GM12878 (cell line): ENCODE measurements around the gene MAZ. TPM values are rescaled to one million over a fixed set of nuclear protein-coding genes. Genes with fewer than 3 reads are reported as not detected.

Experiments
- FOS ChIP-seq: IDR thresholded peaks from 3 replicates; pipeline ENCODE4 v1.6.1; 2011; ENCODE audit warnings: borderline replicate concordance; ENCODE audit not compliant: insufficient read length; ENCODE audit errors: extremely low read depth
- HCFC1 ChIP-seq: fragments of 150-350 bp; IDR thresholded peaks from 2 replicates; pipeline ENCODE4 v1.6.1; 2014; ENCODE audit warnings: low read length
- KLF5 ChIP-seq: fragments of 450-650 bp; IDR thresholded peaks from 2 replicates; pipeline ENCODE4 v1.6.1; 2014; ENCODE audit warnings: mild to moderate bottlenecking; ENCODE audit not compliant: partially characterized antibody
- MEF2B ChIP-seq: fragments of 450-650 bp; IDR thresholded peaks from 2 replicates; pipeline ENCODE4 v1.6.1; 2018; ENCODE audit warnings: mild to moderate bottlenecking, moderate library complexity; ENCODE audit not compliant: partially characterized antibody, poor library complexity, severe bottlenecking
- NFYB ChIP-seq: IDR thresholded peaks from 2 replicates; pipeline ENCODE4 v1.6.1; 2011; ENCODE audit warnings: low read depth, mild to moderate bottlenecking, low read length, improper control_type of control experiment, moderate library complexity; ENCODE audit not compliant: insufficient read depth
- NR2F1 ChIP-seq: fragments of 450-650 bp; conservative IDR thresholded peaks from 2 replicates; pipeline ENCODE4 v1.6.1; 2017; ENCODE audit warnings: mild to moderate bottlenecking
- POLR2A ChIP-seq: IDR thresholded peaks from 2 replicates; pipeline ENCODE4 v1.6.1; 2011; ENCODE audit warnings: low read depth, mild to moderate bottlenecking, low read length
- POLR2AphosphoS5 ChIP-seq: IDR thresholded peaks from 2 replicates; pipeline ENCODE4 v1.6.1; 2011; ENCODE audit warnings: mild to moderate bottlenecking, low read length, inconsistent platforms
- SIX5 ChIP-seq: IDR thresholded peaks from 2 replicates; pipeline ENCODE4 v1.6.1; 2011; ENCODE audit warnings: mild to moderate bottlenecking, low read depth, low read length, moderate library complexity; ENCODE audit not compliant: severe bottlenecking
- SMARCA5 ChIP-seq: fragments of 450-650 bp; IDR thresholded peaks from 2 replicates; pipeline ENCODE4 v1.6.1; 2017; ENCODE audit warnings: mild to moderate bottlenecking
- SREBF2 ChIP-seq: IDR thresholded peaks from 2 replicates; pipeline ENCODE4 v1.6.1; 2012; ENCODE audit warnings: mild to moderate bottlenecking, low read length
- SRF ChIP-seq, 2 experiments: IDR thresholded peaks; 2 replicates each; pipeline ENCODE4 v1.6.1; 2011; ENCODE audit warnings: low read depth in 2 of 2, low read length in 2 of 2, mild to moderate bottlenecking in 1 of 2, moderate library complexity in 1 of 2
- YBX1 ChIP-seq: fragments of 450-650 bp; IDR thresholded peaks from 2 replicates; pipeline ENCODE4 v1.6.1; 2016; ENCODE audit warnings: antibody characterized with exemption
- ZNF274 ChIP-seq: IDR thresholded peaks from one replicate; pipeline ENCODE4 v1.8.0; 2011; ENCODE audit not compliant: insufficient read length, insufficient read depth
- polyA plus RNA-seq, 11 experiments: library from polyadenylated mRNA; depleted of rRNA in 4 of 11; unstranded in 6 of 11; stranded (reverse) in 5 of 11; fragments of >200 nt; fragmentation: Nextera tagmentation in 4 of 11; fragmentation: Illumina TruSeq in 1 of 11; extraction: Ambion mirVana in 4 of 11; extraction: Trizol in 1 of 11; gene quantifications; 1 replicate in 1 of 11; 2 replicates in 10 of 11; pipeline versions ENCODE4 v1.2.1 to v1.2.3, GENCODE V29; 2011 to 2016; ENCODE audit warnings: inconsistent platforms in 2 of 11, missing spikeins in 2 of 11, low read depth in 1 of 11
- total RNA-seq, 4 experiments: library from RNA; depleted of rRNA in 3 of 4; stranded (reverse); fragments of >200 nt in 3 of 4; fragmentation: Illumina TruSeq in 1 of 4; extraction: Trizol in 1 of 4; gene quantifications; 2 replicates each; pipeline versions ENCODE4 v1.2.1 to v1.2.3, GENCODE V29; 2013 to 2021
- TF ChIP-seq, protein P1 (sequence below): IDR thresholded peaks from 2 replicates; pipeline ENCODE4 v1.6.1; 2012; ENCODE audit warnings: mild to moderate bottlenecking, low read depth, low read length
- TF ChIP-seq, protein P2 (sequence below): fragments of 450-650 bp; IDR thresholded peaks from 2 replicates; pipeline ENCODE4 v1.6.1; 2016; ENCODE audit warnings: mild to moderate bottlenecking, moderate library complexity, borderline replicate concordance
- TF ChIP-seq, protein P3 (sequence below): IDR thresholded peaks from 2 replicates; pipeline ENCODE4 v1.6.1; 2011; ENCODE audit warnings: low read depth, mild to moderate bottlenecking, low read length, moderate library complexity, borderline replicate concordance; ENCODE audit errors: extremely low read depth
- TF ChIP-seq, protein P4 (sequence below): fragments of 450-650 bp; IDR thresholded peaks from 2 replicates; pipeline ENCODE4 v1.6.1; 2017; ENCODE audit warnings: mild to moderate bottlenecking

MAZ gene
- total and polyA plus RNA-seq, 10 of the 15 experiments (the other 5 are each of a cell fraction or from before 2014, with no cell fraction given) = 23.9 to 309 (median 116) TPM

DNA sequence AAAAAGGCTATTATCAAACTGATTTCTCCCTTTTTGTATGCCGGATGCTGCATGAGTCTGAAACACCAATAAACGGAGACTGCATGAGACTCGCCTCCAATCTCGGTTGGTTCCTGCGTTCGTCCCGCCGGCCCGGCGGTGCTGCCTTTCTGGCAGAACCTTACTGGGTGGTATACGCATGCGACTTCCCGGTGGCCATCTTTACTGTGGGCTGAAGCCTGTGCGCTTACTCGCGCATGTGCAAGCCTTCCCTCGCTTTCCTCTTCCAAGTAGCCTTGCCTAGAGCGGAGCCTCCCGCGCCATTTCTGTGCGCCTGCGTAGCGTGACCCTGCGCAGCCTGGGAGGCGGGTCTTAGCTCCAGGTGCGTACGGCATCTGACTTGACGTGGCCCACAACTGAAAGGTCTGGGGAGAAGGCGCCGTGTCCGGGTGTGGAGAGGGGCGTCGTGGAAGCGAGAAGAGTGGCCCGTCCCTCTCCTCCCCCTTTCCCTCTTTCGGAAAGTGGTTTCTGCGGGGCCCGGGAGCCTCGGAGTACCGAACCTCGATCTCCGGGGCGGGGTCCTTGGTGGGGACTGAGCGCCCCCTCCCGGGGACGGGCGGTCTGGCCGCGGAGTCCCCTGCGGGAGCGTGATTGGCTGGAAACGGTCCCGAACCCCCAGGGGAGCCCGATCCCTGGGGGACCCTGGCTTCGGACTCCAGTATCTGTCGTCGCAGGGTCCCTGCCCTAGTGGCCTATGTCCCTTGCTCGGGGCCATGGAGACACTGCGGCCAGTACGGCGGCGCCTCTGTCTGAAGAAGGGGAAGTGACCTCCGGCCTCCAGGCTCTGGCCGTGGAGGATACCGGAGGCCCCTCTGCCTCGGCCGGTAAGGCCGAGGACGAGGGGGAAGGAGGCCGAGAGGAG lies 9.7 kb downstream of the MAZ start, which contains the start of gene PAGR1 (continued):
- TF ChIP-seq, protein P1, sequence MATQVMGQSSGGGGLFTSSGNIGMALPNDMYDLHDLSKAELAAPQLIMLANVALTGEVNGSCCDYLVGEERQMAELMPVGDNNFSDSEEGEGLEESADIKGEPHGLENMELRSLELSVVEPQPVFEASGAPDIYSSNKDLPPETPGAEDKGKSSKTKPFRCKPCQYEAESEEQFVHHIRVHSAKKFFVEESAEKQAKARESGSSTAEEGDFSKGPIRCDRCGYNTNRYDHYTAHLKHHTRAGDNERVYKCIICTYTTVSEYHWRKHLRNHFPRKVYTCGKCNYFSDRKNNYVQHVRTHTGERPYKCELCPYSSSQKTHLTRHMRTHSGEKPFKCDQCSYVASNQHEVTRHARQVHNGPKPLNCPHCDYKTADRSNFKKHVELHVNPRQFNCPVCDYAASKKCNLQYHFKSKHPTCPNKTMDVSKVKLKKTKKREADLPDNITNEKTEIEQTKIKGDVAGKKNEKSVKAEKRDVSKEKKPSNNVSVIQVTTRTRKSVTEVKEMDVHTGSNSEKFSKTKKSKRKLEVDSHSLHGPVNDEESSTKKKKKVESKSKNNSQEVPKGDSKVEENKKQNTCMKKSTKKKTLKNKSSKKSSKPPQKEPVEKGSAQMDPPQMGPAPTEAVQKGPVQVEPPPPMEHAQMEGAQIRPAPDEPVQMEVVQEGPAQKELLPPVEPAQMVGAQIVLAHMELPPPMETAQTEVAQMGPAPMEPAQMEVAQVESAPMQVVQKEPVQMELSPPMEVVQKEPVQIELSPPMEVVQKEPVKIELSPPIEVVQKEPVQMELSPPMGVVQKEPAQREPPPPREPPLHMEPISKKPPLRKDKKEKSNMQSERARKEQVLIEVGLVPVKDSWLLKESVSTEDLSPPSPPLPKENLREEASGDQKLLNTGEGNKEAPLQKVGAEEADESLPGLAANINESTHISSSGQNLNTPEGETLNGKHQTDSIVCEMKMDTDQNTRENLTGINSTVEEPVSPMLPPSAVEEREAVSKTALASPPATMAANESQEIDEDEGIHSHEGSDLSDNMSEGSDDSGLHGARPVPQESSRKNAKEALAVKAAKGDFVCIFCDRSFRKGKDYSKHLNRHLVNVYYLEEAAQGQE = no peak
- no peak for TF ChIP-seq SREBF2
- TF ChIP-seq, protein P2, sequence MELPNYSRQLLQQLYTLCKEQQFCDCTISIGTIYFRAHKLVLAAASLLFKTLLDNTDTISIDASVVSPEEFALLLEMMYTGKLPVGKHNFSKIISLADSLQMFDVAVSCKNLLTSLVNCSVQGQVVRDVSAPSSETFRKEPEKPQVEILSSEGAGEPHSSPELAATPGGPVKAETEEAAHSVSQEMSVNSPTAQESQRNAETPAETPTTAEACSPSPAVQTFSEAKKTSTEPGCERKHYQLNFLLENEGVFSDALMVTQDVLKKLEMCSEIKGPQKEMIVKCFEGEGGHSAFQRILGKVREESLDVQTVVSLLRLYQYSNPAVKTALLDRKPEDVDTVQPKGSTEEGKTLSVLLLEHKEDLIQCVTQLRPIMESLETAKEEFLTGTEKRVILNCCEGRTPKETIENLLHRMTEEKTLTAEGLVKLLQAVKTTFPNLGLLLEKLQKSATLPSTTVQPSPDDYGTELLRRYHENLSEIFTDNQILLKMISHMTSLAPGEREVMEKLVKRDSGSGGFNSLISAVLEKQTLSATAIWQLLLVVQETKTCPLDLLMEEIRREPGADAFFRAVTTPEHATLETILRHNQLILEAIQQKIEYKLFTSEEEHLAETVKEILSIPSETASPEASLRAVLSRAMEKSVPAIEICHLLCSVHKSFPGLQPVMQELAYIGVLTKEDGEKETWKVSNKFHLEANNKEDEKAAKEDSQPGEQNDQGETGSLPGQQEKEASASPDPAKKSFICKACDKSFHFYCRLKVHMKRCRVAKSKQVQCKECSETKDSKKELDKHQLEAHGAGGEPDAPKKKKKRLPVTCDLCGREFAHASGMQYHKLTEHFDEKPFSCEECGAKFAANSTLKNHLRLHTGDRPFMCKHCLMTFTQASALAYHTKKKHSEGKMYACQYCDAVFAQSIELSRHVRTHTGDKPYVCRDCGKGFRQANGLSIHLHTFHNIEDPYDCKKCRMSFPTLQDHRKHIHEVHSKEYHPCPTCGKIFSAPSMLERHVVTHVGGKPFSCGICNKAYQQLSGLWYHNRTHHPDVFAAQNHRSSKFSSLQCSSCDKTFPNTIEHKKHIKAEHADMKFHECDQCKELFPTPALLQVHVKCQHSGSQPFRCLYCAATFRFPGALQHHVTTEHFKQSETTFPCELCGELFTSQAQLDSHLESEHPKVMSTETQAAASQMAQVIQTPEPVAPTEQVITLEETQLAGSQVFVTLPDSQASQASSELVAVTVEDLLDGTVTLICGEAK = peak; percentile 53; the same call in 1 of the 2 replicates
- TF ChIP-seq KLF5 = peak; percentile 39
- TF ChIP-seq, protein P3, sequence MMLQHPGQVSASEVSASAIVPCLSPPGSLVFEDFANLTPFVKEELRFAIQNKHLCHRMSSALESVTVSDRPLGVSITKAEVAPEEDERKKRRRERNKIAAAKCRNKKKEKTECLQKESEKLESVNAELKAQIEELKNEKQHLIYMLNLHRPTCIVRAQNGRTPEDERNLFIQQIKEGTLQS = peak; percentile 41; the same call in 1 of the 2 replicates
- TF ChIP-seq YBX1 = peak; percentile 75; the same call in 1 of the 2 replicates
- TF ChIP-seq NR2F1 = peak; percentile 76
- TF ChIP-seq POLR2A = peak; percentile 95
- TF ChIP-seq FOS = no peak
- TF ChIP-seq, protein P4, sequence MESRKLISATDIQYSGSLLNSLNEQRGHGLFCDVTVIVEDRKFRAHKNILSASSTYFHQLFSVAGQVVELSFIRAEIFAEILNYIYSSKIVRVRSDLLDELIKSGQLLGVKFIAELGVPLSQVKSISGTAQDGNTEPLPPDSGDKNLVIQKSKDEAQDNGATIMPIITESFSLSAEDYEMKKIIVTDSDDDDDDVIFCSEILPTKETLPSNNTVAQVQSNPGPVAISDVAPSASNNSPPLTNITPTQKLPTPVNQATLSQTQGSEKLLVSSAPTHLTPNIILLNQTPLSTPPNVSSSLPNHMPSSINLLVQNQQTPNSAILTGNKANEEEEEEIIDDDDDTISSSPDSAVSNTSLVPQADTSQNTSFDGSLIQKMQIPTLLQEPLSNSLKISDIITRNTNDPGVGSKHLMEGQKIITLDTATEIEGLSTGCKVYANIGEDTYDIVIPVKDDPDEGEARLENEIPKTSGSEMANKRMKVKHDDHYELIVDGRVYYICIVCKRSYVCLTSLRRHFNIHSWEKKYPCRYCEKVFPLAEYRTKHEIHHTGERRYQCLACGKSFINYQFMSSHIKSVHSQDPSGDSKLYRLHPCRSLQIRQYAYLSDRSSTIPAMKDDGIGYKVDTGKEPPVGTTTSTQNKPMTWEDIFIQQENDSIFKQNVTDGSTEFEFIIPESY = 0 out of 2 replicates have a peak, but pooled peaks have one; percentile 18
- TF ChIP-seq POLR2AphosphoS5 = peak; percentile 83
- TF ChIP-seq MEF2B = peak; percentile 100
- no peak for TF ChIP-seq SRF (IDR thresholded peaks at IDR 0.05; ENCODE audit: low read depth in 2 of 2, low read length in 2 of 2)
- TF ChIP-seq ZNF274 = no peak
- peak; percentile 71; the same call in 1 of the 2 replicates for TF ChIP-seq NFYB
- TF ChIP-seq SMARCA5 = peak; percentile 88
- peak; percentile 82 for TF ChIP-seq SIX5
- TF ChIP-seq HCFC1 = peak; percentile 94
